SK-N-SH (cell line): ENCODE results near the gene NME9. TPM values are rescaled to one million over a fixed set of nuclear protein-coding genes. Genes with fewer than 3 reads are reported as not detected.

Source experiments
- CTCF ChIA-PET: fragments of 300-600, 350-600 bp; formaldehyde crosslinking; extraction: SDS; loops from one replicate; lab custom pipeline; 2021; lab: Yijun Ruan, JAX
- POLR2A ChIA-PET: fragments of 350-600 bp; sonication (Branson Sonifier 250); formaldehyde crosslinking; extraction: SDS; loops from one replicate; lab custom pipeline; 2020; ENCODE audit warnings: antibody characterized with exemption, inconsistent platforms; lab: Yijun Ruan, JAX
- DNase-seq: peaks from one replicate; pipeline ENCODE4 v3.0.0; 2012
- H2AFZ ChIP-seq: fragments of 200-600 bp; sonication (generic); 2 replicates; pipeline ENCODE4 v1.8.1; 2016; ENCODE audit warnings: antibody characterized with exemption, mild to moderate bottlenecking, low read depth
- H3F3A ChIP-seq: fragments of 200-600 bp; sonication (generic); replicated peaks from 2 replicates; pipeline ENCODE3; 2016; ENCODE audit warnings: antibody characterized with exemption, mild to moderate bottlenecking; ENCODE audit not compliant: insufficient read depth
- H3K27ac ChIP-seq, 2 experiments: fragments of 200-500 bp in 1 of 2; fragments of 200-600 bp in 1 of 2; sonication (Bioruptor generic) in 1 of 2; sonication (generic), shearing (Covaris generic) in 1 of 2; 2 replicates each; pipeline versions ENCODE4 v1.5.1 to v1.6.1; 2014 to 2016; ENCODE audit warnings: low read depth in 2 of 2, inconsistent platforms in 1 of 2, low read length in 1 of 2, mild to moderate bottlenecking in 1 of 2, mixed read lengths in 1 of 2
- H3K27me3 ChIP-seq: fragments of 200-600 bp; sonication (generic), shearing (Covaris generic); 2 replicates; pipeline ENCODE4 v1.6.1; 2016; ENCODE audit warnings: mixed run types; ENCODE audit not compliant: insufficient read depth
- H3K36me3 ChIP-seq, 2 experiments: fragments of 200-500 bp in 1 of 2; fragments of 200-600 bp in 1 of 2; sonication (Bioruptor generic) in 1 of 2; sonication (generic) in 1 of 2; replicated peaks in 1 of 2; 2 replicates each; pipeline versions ENCODE3 to v1.5.1; 2014 to 2016; ENCODE audit warnings: low read length in 1 of 2, mild to moderate bottlenecking in 1 of 2; ENCODE audit not compliant: insufficient read depth in 2 of 2, control insufficient read depth in 1 of 2
- H3K4me1 ChIP-seq, 2 experiments: fragments of 200-500 bp in 1 of 2; fragments of 200-600 bp in 1 of 2; sonication (Bioruptor generic) in 1 of 2; sonication (generic), shearing (Covaris generic) in 1 of 2; 2 replicates each; pipeline versions ENCODE4 v1.5.1 to v1.6.1; 2014 to 2016; ENCODE audit warnings: low read depth in 1 of 2, low read length in 1 of 2, mixed run types in 1 of 2; ENCODE audit not compliant: insufficient read depth in 2 of 2, control insufficient read depth in 1 of 2
- H3K4me2 ChIP-seq: fragments of 200-600 bp; sonication (generic), shearing (Covaris generic); 2 replicates; pipeline ENCODE4 v1.6.1; 2017; ENCODE audit warnings: mixed run types
- H3K4me3 ChIP-seq, 2 experiments: fragments of 200-500 bp in 1 of 2; fragments of 200-600 bp in 1 of 2; sonication (Bioruptor generic) in 1 of 2; sonication (generic), shearing (Covaris generic) in 1 of 2; 2 replicates each; pipeline versions ENCODE4 v1.5.1 to v1.8.1; 2014 to 2016; ENCODE audit warnings: low read depth in 2 of 2, inconsistent platforms in 1 of 2, low read length in 1 of 2, mild to moderate bottlenecking in 1 of 2, mixed read lengths in 1 of 2, moderate library complexity in 1 of 2
- H3K79me2 ChIP-seq: fragments of 200-600 bp; sonication (generic); 2 replicates; pipeline ENCODE4 v1.8.1; 2017; ENCODE audit warnings: mild to moderate bottlenecking; ENCODE audit not compliant: insufficient read depth
- H3K9ac ChIP-seq: fragments of 200-600 bp; sonication (generic); 2 replicates; pipeline ENCODE4 v1.6.1; 2017; ENCODE audit warnings: mixed run types
- H3K9me2 ChIP-seq: fragments of 200-600 bp; sonication (generic); 2 replicates; pipeline ENCODE4 v1.6.1; 2017; ENCODE audit warnings: mixed run types
- H3K9me3 ChIP-seq: fragments of 200-600 bp; sonication (generic); 2 replicates; pipeline ENCODE4 v1.6.1; 2017; ENCODE audit warnings: mixed run types, mild to moderate bottlenecking, moderate library complexity
- H4K20me1 ChIP-seq: fragments of 200-600 bp; sonication (generic); 2 replicates; pipeline ENCODE4 v1.6.1; 2017; ENCODE audit warnings: mild to moderate bottlenecking, mixed run types; ENCODE audit not compliant: insufficient read depth
- CHD2 ChIP-seq: fragments of 150-350 bp; IDR thresholded peaks from 2 replicates; pipeline ENCODE4 v1.6.1; 2018; ENCODE audit warnings: low read length; ENCODE audit not compliant: partially characterized antibody
- CTCF ChIP-seq: fragments of 200-600 bp; sonication (generic); IDR thresholded peaks from 2 replicates; pipeline ENCODE4 v1.6.1; 2017; ENCODE audit warnings: antibody characterized with exemption, mild to moderate bottlenecking, moderate library complexity
- EP300 ChIP-seq, 2 experiments: IDR thresholded peaks; 2 replicates each; pipeline versions ENCODE4 v1.4.0 to v1.6.1; 2012; ENCODE audit warnings: borderline replicate concordance in 1 of 2, low read depth in 1 of 2, low read length in 1 of 2
- FOSL2 ChIP-seq: IDR thresholded peaks from 2 replicates; pipeline ENCODE4 v1.4.0; 2012; ENCODE audit warnings: low read depth, mild to moderate bottlenecking, moderate library complexity, borderline replicate concordance
- GABPA ChIP-seq: IDR thresholded peaks from 2 replicates; pipeline ENCODE4 v1.4.0; 2012; ENCODE audit warnings: low read depth, mild to moderate bottlenecking
- GATA2 ChIP-seq: sonication (generic); formaldehyde crosslinking; IDR thresholded peaks from 2 replicates; pipeline ENCODE4 v1.5.0; 2020; ENCODE audit warnings: mild to moderate bottlenecking, missing genetic modification reagents
- IRF3 ChIP-seq: fragments of 150-350 bp; IDR thresholded peaks from 2 replicates; pipeline ENCODE4 v1.6.1; 2016; ENCODE audit warnings: mild to moderate bottlenecking, low read depth, low read length
- MEF2A ChIP-seq: IDR thresholded peaks from 2 replicates; pipeline ENCODE4 v1.4.0; 2012; ENCODE audit warnings: low read depth, borderline replicate concordance
- MXI1 ChIP-seq: IDR thresholded peaks from 2 replicates; pipeline ENCODE4 v1.6.1; 2012; ENCODE audit warnings: mild to moderate bottlenecking, low read depth, low read length, improper control_type of control experiment
- NRF1 ChIP-seq: IDR thresholded peaks from 2 replicates; pipeline ENCODE4 v1.6.1; 2012; ENCODE audit warnings: low read depth, mild to moderate bottlenecking, low read length
- PBX3 ChIP-seq: IDR thresholded peaks from 2 replicates; pipeline ENCODE4; 2012
- POLR2AphosphoS5 ChIP-seq: IDR thresholded peaks from 2 replicates; pipeline ENCODE4 v1.6.1; 2012; ENCODE audit warnings: low read depth, low read length
- REST ChIP-seq: IDR thresholded peaks from 2 replicates; pipeline ENCODE4 v1.6.1; 2012; ENCODE audit warnings: mild to moderate bottlenecking, low read depth, low read length, moderate library complexity
- RFX5 ChIP-seq: IDR thresholded peaks from 2 replicates; pipeline ENCODE4 v1.6.1; 2012; ENCODE audit warnings: mild to moderate bottlenecking, improper control_type of control experiment, low read length
- TCF12 ChIP-seq: IDR thresholded peaks from 2 replicates; pipeline ENCODE4 v1.4.0; 2012
- TEAD4 ChIP-seq: IDR thresholded peaks from 2 replicates; pipeline ENCODE4 v1.4.0; 2012; ENCODE audit warnings: mild to moderate bottlenecking, borderline replicate concordance; ENCODE audit not compliant: insufficient read depth
- WGBS: methylation state at CpG from one replicate; pipeline ENCODE4 v1.1.6; 2017; ENCODE audit warnings: low lambda C conversion rate; 5-methylcytosine and 5-hydroxymethylcytosine counted together
- polyA plus RNA-seq, 3 experiments: library from polyadenylated mRNA; depleted of rRNA; stranded (reverse); fragments of >200 nt; gene quantifications; 2 replicates each; pipeline ENCODE4 v1.2.3, GENCODE V29; 2012

Gene NME9
- polyA plus RNA-seq, 1 of the 3 experiments (the other 2 are of a cell fraction), result 0.43 TPM

- WGBS, result 82% methylated on average over 1 of the region's 1 CpG
- CTCF ChIA-PET, result no interaction called here
Measured at GRCh38 chr3:138296639-138297038, 33.0 kb downstream of the NME9 start.

More at GRCh38 chr3:138296639-138297038, 33.0 kb downstream of the NME9 start:
- Histone ChIP-seq H3K79me2 (no peaks in the 10 kb centered on the region), H2AFZ (no peak overlapping the region), H3K9ac (no peak overlapping the region), H3F3A (no peaks in the 10 kb centered on the region), H3K36me3 (peaks cover 18 to 53% of the 10 kb centered on the region in 2 experiments), H4K20me1 (no peaks in the 10 kb centered on the region), H3K4me3 (no peak overlapping the region), H3K27me3 (no peaks in the 10 kb centered on the region), H3K27ac (no peak overlapping the region), H3K9me2 (no peaks in the 10 kb centered on the region), H3K9me3 (no peaks in the 10 kb centered on the region), H3K4me2 (no peak overlapping the region), H3K4me1 (no peaks in the 10 kb centered on the region; a peak in 1 of 4 replicates)
- POLR2A ChIA-PET, result no interaction called here
- no peak for DNase-seq
- TF ChIP-seq GATA2 (CRISPR knock-in tag), result no peak
- no peak for TF ChIP-seq CTCF
- TF ChIP-seq RFX5, result no peak
- no peak for TF ChIP-seq FOSL2
- no peak for TF ChIP-seq TEAD4
- no peak for TF ChIP-seq MXI1
- TF ChIP-seq PBX3, result no peak
- no peak for TF ChIP-seq IRF3
- no peak for TF ChIP-seq REST
- TF ChIP-seq MEF2A, result no peak
- no peak for TF ChIP-seq POLR2AphosphoS5
- no peak for TF ChIP-seq EP300 (IDR thresholded peaks at IDR 0.05; ENCODE audit: borderline replicate concordance in 1 of 2, low read depth in 1 of 2, low read length in 1 of 2)
- no peak for TF ChIP-seq TCF12
- TF ChIP-seq CHD2, result no peak
- no peak for TF ChIP-seq GABPA
- no peak for TF ChIP-seq NRF1
